Measurements from ENCODE around the gene RPS15. TPM values are rescaled to one million over a fixed set of nuclear protein-coding genes. Genes with fewer than 3 reads are reported as not detected.
A peak's percentile ranks its signal among the peaks of the same experiment; 100 is the strongest.

RPS15 gene
- total and polyA plus RNA-seq, 2 of the 13 experiments (the other 11 are each of a cell fraction or from before 2014, with no cell fraction given): 695 to 1,411 TPM

GRCh38 chr19:1424192-1424955, 13.8 kb upstream of the RPS15 start (continued):
- TF ChIP-seq ZNF337 (CRISPR knock-in tag; IDR thresholded peaks at IDR 0.05; ENCODE audit: borderline replicate concordance, low read depth) (no peak), ZNF280B (CRISPR knock-in tag; IDR thresholded peaks at IDR 0.05; ENCODE audit: borderline replicate concordance) (no peak), ZNF274 (CRISPR knock-in tag; IDR thresholded peaks at IDR 0.05) (peak; percentile 83), MED1 (CRISPR knock-in tag; IDR thresholded peaks at IDR 0.05) (peak; percentile 64), ZNF558 (CRISPR knock-in tag; IDR thresholded peaks at IDR 0.05; ENCODE audit: borderline replicate concordance) (0 out of 2 replicates have a peak, but pooled peaks have one; percentile 38), CBFB (CRISPR knock-in tag; IDR thresholded peaks at IDR 0.05) (0 out of 2 replicates have a peak, but pooled peaks have one; percentile 25), ZNF572 (CRISPR knock-in tag; IDR thresholded peaks at IDR 0.05) (no peak; the same call in 1 of the 2 replicates), ZNF512 (CRISPR knock-in tag; IDR thresholded peaks at IDR 0.05) (no peak), GABPA (IDR thresholded peaks at IDR 0.05; ENCODE audit: low read depth, low read length) (peak; percentile 26; the same call in 1 of the 2 replicates), GABPA (CRISPR knock-in tag; IDR thresholded peaks at IDR 0.05; ENCODE audit: low read depth) (peak; percentile 71), HNF4A (CRISPR knock-in tag; IDR thresholded peaks at IDR 0.05) (peak; percentile 84), ADNP (CRISPR knock-in tag; IDR thresholded peaks at IDR 0.05) (no peak), THRA (CRISPR knock-in tag; IDR thresholded peaks at IDR 0.05; ENCODE audit: borderline replicate concordance) (peak; percentile 53; the same call in 1 of the 2 replicates), HIC2 (CRISPR knock-in tag; IDR thresholded peaks at IDR 0.05; ENCODE audit: low read depth) (no peak), AHDC1 (CRISPR knock-in tag; IDR thresholded peaks at IDR 0.05; ENCODE audit: borderline replicate concordance) (peak; percentile 67)
